ENCODE data around the gene GLB1L2.

The GLB1L2 gene

DNA sequence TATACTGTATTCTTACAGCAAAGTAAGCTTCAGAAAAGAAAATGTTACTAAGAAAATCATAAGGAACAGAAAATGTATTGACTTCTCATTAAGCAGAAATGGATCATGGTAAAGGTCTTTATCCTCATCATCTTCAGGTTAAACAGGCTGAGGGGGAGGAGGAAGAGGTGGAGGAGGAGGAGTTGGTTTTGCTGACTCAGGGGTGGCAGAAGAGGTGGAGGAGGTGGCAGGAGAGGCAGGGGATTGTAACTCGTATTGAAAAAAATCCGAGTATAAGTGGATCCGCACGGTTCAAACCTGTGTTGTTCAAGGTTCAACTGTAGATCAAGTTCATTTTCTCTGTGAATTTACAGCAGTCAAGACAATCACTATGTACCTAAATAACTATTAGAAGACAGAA is 42.6 kb upstream of the GLB1L2 start:
- no peak for DNase-seq (ENCODE audit: low read depth)
- TF ChIP-seq, protein P1, sequence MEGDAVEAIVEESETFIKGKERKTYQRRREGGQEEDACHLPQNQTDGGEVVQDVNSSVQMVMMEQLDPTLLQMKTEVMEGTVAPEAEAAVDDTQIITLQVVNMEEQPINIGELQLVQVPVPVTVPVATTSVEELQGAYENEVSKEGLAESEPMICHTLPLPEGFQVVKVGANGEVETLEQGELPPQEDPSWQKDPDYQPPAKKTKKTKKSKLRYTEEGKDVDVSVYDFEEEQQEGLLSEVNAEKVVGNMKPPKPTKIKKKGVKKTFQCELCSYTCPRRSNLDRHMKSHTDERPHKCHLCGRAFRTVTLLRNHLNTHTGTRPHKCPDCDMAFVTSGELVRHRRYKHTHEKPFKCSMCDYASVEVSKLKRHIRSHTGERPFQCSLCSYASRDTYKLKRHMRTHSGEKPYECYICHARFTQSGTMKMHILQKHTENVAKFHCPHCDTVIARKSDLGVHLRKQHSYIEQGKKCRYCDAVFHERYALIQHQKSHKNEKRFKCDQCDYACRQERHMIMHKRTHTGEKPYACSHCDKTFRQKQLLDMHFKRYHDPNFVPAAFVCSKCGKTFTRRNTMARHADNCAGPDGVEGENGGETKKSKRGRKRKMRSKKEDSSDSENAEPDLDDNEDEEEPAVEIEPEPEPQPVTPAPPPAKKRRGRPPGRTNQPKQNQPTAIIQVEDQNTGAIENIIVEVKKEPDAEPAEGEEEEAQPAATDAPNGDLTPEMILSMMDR (IDR thresholded peaks at IDR 0.05; ENCODE audit: control insufficient read depth, extremely low read depth, insufficient read depth) = no peak
- H3K4me3 ChIP-seq (ENCODE audit: low read depth, low read length) = no peak overlapping the region

DNA sequence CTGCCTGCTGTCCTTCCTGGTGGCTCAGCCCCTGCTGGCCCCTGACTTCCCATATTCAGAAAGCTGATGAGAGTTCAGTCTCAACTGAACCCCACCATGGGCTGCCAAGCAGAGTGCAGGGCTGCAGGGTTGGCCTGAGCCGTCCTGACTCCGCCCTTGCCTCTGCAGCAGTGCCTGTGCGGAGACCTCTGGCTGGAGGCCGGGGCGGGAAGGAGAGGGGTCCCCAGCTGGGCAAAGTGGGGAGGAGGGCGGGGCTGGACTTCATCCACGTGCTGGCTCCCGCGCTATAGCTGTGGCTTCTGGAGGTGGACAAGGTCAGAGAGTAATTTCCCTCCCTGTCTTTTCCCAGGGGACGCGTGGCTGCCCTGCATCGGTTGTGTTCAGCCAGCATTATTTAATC is 42.0 kb upstream of the GLB1L2 start:
- DNase-seq (ENCODE audit: low read depth) = no peak
- H3K4me3 ChIP-seq (ENCODE audit: low read depth, low read length) = no peak overlapping the region
- TF ChIP-seq, protein P1 (IDR thresholded peaks at IDR 0.05; ENCODE audit: control insufficient read depth, extremely low read depth, insufficient read depth) = no peak

DNA sequence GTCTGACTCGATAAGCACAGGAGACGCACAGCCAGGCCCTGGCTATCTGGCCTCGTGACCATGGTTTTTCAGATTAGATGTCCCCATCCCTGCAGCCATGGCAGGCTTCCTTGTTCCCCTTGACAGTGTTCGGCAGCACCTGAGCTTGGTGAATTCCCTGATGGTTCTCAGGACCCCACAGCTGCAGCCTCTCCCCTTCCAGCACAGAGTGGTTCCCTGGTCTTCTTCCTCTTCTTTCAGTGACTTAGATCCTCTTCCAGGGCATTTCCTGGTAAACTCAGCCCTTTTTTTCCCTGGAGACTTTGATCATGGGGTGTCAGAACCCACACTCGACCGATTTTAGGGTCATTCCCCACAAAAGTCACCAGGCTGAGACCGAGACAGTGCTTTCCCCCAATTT is 41.1 kb upstream of the GLB1L2 start:
- no peak for DNase-seq (ENCODE audit: low read depth)
- H3K4me3 ChIP-seq (ENCODE audit: low read depth, low read length) = no peak overlapping the region
- TF ChIP-seq, protein P1 (IDR thresholded peaks at IDR 0.05; ENCODE audit: control insufficient read depth, extremely low read depth, insufficient read depth) = no peak

DNA sequence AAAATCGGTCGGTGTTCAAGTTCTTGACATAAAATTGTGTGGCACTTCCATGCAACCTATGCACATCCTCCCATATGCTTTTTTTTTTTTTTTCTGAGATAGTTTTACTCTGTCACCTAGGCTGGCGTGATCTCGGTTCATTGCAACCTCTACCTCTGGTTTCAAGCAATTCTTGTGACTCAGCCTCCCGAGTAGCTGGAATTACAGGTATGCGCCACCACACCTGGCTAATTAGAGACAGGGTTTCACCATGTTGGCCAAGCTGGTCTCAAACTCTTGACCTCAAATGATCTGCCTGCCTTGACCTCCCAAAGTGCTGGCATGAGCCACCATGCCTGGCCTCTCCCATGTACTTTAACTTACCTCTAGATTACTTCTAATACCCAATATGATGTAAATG is 40.6 kb upstream of the GLB1L2 start:
- TF ChIP-seq, protein P1 (IDR thresholded peaks at IDR 0.05; ENCODE audit: control insufficient read depth, extremely low read depth, insufficient read depth) = no peak
- DNase-seq (ENCODE audit: low read depth) = no peak
- H3K4me3 ChIP-seq (ENCODE audit: low read depth, low read length) = no peak overlapping the region

DNA sequence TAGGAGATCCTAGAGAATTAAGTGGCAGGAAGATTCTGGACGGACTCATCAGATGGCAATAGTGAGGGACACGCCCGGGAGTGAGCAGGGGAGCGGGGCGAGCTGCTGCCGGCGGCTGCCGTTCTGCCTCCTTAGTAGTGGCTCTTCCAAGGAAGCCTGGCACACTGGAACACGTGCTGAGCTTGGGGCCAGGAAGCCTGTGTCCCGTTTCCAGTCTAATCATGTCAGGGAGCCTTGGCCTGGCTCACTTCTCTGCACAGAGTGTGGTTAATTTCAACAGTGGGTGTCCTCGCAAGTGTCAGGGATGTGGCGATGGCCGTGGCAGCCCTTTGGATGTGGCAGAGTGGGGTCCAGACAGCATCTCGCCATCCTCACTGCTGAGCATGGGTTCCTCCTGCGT is 39.1 kb upstream of the GLB1L2 start:
- TF ChIP-seq, protein P1 (IDR thresholded peaks at IDR 0.05; ENCODE audit: control insufficient read depth, extremely low read depth, insufficient read depth) = no peak
- no peak for DNase-seq (ENCODE audit: low read depth)
- no peak overlapping the region for H3K4me3 ChIP-seq (ENCODE audit: low read depth, low read length)

DNA sequence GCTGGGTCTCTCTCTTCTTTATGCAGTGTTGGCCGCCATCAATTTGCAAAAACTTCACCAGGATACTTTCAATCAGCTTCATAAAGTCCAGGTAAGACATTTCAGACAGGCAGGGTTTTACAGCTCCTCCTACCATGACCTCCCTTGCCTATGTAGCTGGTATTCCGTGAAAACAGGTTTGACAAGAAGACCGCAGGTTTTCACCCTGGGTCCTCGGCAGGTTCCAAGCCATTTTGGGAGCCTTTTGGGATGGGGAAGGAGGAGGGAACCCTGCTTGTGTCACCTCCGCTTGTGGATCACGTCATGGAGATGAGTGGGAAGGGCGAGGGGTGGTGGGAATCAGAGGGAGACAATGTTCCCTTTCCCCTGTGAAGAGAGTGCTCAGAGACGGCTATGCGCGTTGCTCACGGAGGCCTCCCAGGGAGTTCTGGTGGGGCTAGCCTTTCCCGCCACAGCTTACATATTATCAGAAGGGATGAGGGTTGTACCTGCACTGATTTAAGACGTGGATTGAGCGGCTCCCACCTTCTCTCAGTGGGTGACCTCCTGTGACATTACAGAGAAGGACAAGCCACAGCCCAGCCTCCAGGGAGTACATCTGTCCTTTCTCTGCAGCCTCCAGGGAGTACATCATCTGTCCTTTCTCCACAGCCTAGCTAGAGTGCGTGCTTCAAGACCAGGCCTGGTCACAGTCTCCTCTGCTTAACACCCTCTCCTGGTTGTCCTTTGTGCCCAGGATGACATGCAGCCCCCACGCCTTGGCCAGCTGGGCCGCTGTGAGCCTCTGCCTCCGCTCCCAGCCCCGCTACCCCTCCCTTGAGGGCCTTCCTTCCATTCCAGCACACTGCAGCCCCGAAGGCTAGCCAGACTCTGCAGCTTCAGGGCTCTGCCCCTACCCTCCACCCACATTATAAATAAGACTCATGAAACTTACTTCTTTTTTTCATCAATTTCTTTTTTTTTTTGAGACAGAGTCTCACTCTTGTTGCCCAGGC is 38.4 kb upstream of the GLB1L2 start:
- DNase-seq (ENCODE audit: low read depth) = peak; percentile 21
- no peak overlapping the region for H3K4me3 ChIP-seq (ENCODE audit: low read depth, low read length)
- TF ChIP-seq, protein P1 (IDR thresholded peaks at IDR 0.05; ENCODE audit: control insufficient read depth, extremely low read depth, insufficient read depth) = no peak
